OCI-M2 (cell line): ENCODE measurements around the gene KATNA1.
"Not testable (repeated sequence)": the region's sequence is repeated elsewhere in the genome, so short reads cannot be mapped to it uniquely, and the experiment has no call there.

Experiments used
- DNase-seq: peaks from one replicate; lab custom pipeline; 2025; ENCODE audit not compliant: unreplicated experiment; lab: John Stamatoyannopoulos, UW

Gene KATNA1

DNA sequence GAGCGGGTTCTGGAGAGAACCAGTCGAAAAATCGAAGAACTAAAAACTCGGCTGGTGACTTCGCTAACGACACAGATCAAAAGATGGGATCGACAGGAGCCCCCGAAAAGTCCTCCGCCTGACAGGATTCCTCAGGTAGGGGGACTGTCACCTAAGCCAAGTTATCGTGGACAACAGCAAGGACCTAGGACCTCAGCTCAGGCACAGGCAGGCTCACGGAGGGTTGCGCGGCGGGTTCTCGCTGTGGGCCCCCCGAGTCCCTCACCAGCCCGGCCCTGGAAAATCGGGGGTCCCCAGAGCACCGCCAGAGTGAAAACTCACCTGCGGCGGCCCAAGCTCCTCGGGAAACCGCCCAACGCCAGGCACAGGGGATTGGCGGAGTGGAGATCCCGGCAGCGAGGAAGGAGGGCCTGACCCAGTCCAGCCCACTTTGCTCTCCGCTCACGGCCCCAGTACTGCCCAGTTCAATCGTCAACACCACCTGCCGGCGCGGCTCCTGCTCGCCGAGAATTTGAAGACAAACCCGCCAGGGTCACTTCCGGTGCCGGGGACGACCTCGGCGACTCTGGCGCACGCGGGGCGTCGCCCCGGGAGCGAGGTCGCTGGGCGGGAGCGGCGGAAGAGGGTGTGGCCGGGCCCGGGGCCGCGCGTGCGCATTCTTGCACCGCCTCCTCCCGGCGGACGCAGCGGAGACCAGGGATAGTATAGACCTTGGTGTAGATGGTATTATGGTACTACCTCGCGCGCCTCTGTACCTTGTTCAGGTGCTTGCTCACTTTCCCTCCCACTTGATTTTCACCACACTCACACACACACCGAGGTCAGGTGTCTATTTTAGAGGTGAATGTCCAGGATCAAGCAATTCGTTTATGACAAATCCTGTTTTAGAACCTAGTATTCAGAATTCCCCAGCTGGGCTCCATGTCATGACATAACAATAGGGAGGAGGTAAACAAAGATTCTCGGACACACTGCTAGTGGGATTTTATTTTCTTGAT is at the start of gene KATNA1:
Gene KATNA1 (minus strand): TSS at position 567 of the 998 bp plus-strand sequence. CDS start 10,167 bp downstream, outside the sequence.
- peak; percentile 85 for DNase-seq

DNA sequence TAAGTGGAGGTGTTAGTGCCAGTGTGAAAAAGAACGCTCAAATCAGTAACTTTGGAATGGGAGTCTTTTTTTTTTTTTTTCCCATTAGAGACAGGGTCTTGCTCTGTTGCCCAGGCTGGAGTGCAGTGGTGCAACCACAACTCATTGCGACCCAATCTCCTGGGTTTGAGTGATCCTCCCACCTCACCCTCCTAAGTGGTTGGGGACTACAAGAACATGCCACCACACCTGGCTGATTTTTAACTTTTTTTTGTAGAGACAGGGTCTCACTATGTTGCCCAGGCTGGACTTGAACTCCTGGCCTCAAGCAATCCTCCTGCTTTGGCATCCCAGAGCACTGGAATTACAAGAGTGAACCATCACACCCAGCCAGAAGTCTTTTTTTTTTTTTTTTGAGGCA is 49.7 kb upstream of the KATNA1 start:
- no peak for DNase-seq

DNA sequence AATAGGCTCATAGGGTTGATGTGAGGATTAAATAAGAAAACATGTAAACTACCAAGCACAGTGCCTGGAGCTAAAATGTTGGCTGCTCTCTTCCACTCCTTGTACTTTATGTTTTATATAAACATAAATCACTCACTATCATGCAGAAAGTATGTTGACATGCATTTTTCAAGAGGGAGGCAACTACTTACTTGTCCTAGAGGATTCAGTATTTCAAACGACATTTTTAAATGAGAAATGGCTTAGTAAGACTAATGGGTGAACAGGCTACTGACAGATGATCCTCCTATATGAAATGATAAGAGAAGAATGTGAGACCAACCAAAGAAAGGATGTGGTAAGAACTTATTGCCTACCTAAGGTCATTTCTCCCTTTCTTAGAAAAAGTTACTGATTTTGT is 48.4 kb upstream of the KATNA1 start:
- DNase-seq = no peak

DNA sequence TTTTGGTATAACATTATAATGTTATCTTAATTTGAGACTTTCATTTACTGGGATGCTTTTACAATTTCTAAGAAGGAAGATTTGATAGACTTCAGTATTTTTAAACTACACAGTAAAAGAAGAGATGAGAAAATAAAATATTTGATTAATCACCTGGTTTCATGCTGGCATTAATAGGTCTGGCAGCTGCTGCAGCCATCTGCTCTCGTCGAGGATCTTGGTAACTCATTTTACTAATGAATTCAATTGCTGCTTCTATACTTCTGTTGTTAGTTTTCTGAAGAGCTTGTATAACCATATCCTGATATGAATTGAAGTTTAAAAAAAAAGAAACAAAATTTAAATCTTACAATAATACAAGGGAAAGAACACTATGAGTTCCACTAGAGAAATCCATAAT is 46.4 kb upstream of the KATNA1 start:
- DNase-seq = no peak

DNA sequence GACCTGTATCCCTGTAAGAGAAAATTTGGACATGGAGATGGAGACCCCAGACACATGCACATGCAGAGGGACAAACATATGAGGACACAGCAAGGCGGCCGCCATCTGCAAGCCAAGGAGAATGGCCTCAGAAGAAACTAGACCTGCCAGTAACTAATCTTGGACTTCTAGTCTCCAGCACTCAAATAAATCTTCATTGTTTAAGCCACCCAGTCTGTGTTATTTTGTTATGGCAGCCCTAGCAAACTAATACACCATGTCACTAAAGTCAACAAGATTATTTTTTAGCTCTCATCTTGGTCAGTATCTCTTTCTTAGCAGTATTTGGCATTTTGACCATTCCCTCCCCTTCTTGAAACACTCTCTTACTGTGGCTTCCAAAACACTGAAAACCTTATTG is 42.7 kb upstream of the KATNA1 start:
- no peak for DNase-seq

DNA sequence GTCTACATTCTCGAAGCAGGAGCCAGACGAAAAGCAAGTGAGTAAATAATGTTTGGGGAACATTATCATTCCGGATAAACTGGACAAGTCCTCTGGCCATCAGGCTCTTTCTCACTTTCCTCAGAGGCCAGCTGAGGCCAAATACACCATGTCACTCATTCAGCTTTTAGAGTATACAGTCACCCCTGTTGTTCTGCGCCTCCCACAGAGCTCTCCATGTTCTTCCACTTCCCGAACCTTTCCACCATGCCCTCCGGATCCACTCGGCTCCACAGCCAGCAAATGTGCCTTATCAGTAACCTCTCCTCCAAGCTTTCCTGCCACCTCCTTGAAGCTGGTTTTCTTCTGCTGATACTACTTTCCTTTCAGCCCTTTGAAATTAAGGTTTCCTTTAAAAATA is 37.7 kb upstream of the KATNA1 start:
- no peak for DNase-seq

DNA sequence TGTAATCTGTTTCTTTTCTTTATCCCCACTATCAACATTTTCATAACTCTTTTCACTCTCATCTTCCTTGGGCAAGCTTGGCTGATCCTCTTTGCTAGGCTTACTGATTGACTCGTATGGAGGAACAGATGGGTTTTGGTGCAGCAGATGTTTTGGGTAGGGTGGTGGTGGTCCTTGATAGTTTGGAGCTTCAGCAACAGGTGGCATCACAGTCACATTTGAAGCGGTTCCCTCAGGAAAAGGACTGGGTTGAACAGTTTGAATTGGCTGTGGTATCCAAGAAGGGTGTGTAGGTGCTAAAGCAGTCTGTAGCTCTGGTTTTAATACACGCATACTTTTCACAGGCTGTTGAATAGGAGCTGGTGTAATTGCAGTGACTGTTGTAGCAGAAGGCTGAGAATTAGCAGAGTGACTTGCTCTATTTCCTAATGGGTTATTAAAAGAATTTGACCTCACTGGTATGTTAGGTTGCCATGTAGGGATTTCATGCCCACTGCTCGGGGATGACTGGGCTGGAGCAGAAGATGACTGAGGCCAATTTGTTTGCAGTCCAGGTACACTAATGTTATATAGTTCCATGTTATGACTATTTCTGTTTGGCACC is 34.8 kb upstream of the KATNA1 start:
- DNase-seq = no peak

DNA sequence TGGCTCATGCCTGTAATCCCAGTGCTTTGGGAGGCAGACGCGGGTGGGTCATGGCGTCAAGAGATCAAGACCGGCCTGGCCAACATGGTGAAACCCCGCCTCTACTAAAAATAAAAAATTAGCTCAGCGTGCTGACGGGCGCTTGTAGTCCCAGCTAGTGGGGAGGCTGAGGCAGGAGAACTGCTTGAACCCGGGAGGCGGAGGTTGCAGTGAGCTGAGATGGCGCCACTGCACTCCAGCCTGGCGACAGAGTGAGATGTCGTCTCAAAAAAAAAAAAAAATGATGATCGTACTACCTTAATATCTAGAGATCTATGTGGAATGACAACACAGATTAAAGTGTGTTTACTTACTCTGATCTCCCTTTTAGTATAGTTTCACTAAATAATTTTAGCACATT is 33.3 kb upstream of the KATNA1 start:
- not testable (repeated sequence) for DNase-seq

DNA sequence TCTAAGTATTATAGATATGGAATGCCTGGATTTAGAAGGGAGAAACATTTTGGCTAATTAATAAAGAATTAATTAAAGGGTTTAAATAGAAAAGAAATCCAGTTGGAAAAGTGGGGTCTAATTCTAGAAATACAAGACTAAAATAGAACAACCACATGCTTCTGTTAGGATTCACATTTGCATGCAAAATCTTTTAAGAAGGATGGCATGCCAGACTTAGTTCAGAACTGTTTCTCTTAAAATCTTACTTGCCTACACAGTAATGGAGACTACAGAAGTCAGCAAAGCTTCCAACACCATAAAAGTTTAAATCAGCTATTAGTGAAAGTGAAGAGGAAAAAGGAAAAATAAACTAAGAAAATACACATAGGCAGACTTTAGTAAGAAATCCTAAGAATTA is 32.7 kb upstream of the KATNA1 start:
- no peak for DNase-seq

DNA sequence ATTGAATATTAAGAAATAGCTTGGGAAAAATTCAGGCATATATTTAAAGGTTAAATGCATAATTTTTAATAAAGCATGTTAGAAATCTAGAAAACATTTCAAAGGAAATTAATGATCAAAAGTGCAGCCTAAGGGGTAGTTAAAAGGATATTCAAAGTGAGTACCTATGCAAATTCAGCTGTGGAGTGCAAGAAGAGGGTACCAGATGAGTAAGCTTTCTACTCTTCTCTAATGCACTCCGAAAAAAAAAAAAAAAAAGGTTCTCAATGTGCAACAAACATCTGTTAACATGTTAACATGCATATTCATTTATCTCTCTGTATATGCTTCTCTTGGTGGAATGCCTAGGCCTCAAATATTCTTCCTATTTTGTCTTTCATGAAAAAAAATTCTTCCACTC is 32.0 kb upstream of the KATNA1 start:
- no peak for DNase-seq

DNA sequence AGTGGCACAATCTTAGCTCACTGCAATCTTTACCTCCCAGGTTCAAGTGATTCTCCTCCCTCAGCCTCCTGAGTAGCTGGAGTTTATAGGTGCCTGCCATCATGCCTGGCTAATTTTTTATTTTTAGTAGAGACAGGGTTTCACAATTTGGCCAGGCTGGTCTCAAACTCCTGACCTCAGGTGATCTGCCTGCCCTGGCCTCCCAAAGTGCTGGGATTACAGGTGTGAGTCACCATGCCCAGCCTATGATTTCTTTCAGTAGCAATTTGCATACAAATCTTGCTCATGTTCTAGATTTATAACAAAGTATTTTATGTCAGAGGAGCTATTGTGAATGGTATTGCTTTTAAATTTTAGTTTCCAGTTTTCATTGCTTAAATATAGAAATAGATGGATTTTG is 23.8 kb upstream of the KATNA1 start:
- not testable (repeated sequence) for DNase-seq

DNA sequence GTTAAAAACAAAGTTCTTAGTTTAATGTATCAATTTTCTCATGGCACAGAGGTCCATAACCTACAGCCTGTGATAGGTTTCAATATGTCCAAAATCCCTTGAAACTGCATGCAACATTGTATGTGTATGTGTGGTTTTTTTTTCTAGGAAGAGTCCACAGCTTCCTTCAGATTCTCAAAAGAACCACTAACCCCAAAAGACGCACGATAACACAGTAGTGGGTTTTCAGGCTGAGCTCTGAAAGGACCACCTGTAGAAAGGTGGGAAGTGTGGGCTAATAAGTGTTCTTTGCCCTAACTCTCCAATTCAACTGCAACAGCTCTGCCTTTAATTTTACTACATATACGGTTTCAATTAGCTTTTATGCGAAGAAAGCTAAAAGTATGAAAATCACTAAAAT is 11.5 kb upstream of the KATNA1 start:
- no peak for DNase-seq

DNA sequence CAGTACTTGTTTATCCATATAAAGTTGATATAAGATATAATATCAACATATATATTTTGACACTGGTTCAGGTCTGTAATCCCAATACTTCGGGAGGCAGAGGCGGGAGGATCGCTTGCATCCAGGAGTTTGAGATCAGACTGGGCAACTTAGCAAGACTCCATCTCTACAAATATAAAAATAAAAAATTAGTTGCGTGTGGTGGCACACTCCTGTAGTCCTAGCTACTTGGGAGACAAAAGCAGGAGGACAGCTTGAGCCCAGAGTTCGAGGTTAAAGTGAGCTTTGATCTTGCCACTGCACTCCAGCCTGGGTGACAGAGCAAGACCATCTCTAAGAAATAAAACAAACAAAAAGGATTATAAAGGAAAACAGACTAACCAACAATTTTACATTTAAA is 8.9 kb upstream of the KATNA1 start:
- no peak for DNase-seq

DNA sequence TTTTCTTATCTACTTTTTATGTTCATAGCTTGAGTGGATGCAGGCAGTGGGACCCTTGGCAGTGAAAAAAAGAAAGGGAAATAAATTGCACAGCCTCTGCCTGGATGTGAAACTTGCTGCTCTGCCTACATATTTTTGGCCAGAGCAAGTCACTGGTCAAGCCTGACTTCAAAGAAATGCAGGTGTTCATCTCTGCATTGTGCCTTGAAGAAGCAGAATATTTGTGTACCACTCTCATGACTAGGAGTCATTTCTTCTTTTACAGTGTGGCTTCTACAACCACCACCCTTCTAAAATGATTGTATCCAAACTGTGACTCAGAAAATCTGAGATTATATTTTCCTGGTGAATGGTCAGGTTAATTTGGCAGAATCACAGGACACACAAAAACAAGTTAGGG is 2.5 kb upstream of the KATNA1 start:
- DNase-seq = no peak

DNA sequence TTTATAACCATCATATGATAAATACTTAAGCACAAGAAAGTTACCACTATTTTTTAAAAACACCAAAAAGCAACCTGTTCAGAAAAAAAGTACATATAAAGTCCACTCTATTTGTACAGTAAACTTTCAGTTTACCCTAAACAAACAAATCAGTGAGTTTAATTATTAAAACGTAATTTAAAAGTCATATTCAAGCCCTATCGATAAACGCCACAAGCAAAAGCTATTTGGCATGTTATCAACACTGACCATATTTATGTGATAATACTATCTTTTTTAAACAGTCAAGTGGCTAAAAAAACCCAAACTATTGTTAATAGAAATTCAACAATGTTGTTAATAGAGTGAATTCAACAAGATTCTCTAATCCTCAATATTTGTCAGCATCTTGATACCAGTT is 1.9 kb downstream of the KATNA1 start:
- no peak for DNase-seq

DNA sequence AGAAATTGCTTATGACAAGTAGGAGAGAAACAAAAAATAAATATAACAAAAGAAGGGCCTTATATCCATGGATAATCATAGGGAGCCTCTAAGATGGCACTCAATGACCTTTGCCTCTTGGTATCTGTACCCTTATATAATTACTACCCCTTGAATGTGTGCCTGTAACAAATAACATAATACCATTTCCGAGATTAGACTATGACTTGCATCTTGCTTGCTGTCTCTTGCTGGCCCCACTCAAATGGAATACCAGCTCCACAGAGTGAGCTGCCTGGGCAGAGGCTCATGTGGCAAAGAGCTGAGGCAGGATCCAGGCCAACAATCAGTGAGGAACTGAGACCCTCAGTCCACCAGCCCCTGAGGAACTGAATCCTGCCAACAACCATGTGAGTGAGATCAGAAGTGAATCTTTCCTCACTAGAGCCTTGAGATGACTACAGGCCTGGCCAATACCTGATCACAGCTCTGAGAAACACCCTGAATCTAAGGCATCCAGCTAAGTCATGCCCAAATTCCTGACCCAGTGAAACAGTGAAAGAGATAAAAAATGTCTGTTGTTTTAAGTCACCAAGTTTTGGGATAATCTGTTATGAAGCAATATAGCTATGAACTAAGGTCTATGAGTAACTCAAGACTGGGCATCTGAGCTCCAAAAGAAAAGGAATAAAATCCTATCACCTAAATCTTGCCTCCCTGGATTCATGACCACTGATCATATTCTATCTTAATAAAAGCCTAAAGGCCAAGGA is 5.5 kb downstream of the KATNA1 start:
- no peak for DNase-seq

DNA sequence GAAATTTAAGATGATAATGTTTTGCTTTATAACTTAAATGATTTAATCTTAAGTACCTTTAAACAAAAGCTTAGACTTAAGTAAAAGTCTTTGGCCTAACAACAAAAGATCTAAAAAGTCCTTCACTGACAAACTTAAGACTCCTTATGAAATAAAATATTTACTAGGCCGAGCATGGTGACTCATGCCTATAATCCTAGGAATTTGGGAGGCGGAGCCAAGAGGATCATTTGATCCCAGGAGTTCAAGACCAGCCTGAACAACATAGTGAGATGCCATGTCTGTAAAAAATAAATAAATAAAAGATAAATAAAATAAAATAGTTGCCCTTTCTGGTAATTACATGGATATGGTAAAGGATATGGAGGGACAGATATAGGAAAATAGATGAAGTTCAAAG is 12.4 kb downstream of the KATNA1 start:
- no peak for DNase-seq

DNA sequence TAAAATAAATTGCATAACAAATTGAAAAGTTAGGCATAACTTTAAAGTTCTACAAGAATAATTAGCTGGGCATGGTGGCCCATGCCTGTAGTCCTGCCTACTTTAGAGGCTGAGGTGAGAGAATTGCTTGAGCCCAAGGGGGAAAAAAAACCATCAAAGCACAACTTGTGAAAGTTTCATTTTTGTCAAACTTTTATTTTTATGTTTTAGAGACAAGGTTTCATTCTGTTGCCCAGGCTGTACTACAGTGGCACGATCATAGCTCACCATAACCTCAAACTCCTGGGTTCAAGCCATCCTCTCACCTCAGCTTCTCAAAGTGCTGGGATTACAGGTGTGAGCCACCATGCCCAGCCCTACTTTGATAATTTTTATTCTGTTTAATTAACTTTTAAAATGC is 14.2 kb downstream of the KATNA1 start:
- DNase-seq = no peak

DNA sequence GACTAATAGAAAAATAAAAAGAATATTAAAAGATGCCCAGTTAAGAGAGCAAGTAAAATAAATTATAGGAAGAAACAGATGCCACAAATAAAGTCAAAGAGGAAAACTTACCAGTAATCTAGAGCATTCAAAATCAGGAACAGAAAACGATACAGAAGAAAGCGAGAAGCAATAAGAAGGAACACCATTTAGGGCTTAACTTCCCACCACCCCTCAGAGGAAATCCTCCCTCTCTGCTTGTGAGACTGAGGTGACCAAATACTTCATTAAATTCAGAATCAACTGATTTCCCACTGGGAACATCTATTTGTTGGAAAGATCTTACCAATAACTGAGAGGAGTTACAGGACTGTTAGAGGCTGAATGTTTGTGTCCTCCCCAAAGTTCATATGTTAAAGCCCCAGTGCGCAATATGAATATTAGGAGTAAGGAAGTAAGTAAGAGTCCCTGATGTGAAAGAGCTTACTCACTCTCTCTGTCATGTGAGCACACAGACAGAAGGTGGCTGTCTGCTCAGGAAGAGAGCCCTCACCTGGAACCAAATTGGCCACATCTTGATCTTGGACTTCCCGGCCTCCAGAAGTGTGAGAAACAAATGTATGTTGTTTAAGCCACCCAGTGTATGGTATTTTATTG is 19.5 kb downstream of the KATNA1 start:
- no peak for DNase-seq

DNA sequence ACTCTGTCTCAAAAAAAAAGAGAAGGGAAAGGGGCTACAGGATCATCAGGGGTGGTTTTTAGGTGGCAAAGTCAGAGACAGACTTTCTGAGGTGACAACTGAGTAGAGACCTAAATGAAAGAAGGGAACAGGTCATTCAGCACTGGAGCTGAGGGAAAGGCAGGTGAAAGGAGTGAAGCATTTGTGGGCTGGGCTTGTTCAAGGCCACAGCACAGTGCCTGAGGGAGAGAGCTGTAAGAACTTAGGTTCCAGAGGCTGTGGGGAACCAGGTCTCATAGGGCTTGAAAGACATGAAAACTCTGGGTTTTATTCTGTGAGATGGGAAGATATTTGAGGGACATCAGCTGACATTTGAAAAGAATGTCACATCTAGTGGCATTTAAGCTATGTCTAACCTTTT is 20.8 kb downstream of the KATNA1 start:
- no peak for DNase-seq

DNA sequence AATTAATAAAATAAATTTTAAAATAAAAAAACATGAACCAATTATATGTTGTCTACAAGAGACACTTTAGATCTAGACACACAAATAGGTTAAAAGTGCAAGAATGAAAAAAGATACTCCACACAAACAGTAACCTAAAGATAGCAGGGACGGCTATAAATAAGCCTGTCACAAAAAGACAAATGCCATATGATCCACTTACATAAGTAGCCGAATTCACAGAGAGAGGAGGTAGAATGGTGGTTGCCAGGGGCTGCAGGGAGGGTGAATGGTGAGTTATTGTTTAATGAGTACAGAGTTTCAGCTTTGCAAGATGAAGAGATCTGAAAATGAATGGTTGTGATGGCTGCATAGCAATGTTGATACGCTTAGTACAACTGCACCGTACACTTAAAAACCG is 32.7 kb downstream of the KATNA1 start:
- no peak for DNase-seq
